GM19193 (cell line): Measurements from ENCODE around the gene CTXN2.

Experiments used
- POLR2A ChIP-seq: IDR thresholded peaks from 4 replicates; pipeline ENCODE4 v1.6.1; 2011; ENCODE audit not compliant: insufficient read depth, insufficient read length; ENCODE audit errors: extremely low read depth

Gene CTXN2

DNA sequence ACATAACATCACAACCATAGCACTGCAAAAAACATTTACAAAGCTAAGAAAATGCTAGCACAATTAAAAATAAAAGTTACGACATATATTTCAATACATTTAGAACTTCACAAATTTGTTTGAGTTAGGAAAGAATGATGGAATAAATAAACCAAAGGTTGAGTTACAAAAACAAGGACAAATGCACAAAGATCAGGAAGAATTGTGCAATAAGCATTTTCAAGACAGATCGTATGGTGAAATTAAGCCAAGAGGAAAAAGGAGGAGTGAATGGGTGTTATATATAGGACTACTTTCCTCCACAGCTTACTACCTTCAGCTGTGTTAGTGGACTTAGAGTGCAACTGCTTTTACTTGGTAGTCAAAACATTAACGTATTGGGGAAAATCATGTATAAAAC lies 5.9 kb upstream of the CTXN2 start:
- no peak for TF ChIP-seq POLR2A

DNA sequence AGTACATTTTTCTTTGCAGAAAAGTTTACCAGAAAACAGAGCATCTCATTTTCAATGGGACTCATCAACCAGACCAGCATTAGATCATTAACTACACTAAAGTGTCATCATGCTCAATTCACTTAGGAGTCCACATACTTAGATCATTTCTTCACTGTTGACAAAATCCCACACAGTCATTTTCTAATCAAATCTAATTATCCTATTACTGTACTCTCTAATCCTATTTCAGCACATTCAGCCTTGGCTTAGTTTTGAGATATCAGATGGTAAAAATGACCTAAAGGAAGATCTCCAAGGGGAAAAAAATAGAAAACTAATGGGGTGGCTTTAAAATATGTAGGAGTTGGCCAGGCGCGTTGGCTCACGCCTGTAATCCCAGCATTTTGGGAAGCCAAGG lies 5.2 kb upstream of the CTXN2 start:
- TF ChIP-seq POLR2A = no peak

DNA sequence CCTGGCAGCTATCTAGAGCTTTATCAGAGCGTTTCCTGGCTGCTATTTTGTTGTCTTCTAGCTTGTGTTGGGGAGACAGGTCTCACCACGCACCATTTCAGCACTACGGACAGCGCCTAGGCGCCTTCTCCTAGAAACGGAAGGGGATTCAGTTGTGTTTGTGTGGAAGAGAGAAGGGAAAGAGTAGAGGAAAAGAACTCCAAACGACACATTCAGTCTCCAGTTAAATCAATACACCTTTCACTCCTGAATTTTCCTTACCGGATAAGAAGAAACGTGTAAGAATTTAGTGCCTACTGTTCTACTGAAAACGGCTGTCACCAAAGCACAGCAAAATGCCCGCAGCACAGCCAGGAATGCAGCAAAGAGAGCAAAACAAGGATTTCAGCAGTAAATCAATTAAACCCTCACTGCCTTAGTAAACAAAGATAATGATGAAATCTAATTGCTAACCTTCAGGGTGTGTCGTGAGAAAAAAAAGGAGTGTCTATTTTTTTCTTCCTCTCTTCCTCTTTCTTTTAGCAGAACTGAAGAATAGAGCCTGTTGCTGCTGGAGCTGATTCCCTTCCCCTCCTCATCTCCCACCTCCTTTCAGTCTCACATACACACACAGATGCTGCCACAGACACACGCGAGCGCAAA lies 412 bp upstream of the CTXN2 start:
- TF ChIP-seq POLR2A = no peak

DNA sequence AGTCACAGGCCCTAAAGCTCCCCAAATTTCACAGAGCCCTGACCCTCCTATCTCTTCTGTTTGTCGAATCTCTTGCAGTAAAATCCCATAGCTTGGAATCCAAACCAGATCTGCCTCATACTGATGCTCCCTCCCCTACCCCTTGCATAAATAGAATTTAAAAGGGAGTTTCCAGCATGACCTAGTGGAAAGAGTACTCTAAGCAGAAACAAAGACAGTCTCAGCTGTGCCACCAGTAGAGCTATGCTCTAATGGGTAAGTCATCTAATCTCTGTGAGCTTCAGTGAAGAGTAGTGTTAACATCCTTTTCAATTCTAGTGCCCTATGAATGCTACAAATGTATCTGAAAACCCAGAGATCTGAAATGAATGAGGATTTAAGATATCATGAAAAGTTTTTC lies 10.6 kb downstream of the CTXN2 start:
- no peak for TF ChIP-seq POLR2A

DNA sequence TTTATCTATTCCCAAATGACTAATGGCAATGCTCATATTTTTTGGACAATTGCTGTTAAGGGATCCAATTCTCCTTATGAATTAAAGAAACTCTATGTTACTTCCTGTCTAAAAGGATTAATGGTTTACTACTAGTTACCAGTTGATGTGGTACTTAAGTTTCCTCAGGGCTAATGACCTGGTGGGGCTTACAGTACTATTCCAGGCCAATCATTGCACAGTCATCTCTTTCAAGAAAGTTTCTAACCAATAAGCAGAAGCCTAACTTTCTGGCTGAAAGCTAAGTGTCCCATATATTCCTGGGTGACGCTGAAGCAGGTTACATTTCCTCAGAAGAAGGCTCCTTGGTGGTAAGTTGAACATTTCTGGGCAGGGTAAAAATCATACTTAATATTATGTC lies 14.5 kb downstream of the CTXN2 start, which contains the start of gene SLC12A1:
Gene SLC12A1 (plus strand): TSS at position 322 of the 400 bp plus-strand sequence. CDS start 1,418 bp downstream, outside the sequence.
- TF ChIP-seq POLR2A = no peak

DNA sequence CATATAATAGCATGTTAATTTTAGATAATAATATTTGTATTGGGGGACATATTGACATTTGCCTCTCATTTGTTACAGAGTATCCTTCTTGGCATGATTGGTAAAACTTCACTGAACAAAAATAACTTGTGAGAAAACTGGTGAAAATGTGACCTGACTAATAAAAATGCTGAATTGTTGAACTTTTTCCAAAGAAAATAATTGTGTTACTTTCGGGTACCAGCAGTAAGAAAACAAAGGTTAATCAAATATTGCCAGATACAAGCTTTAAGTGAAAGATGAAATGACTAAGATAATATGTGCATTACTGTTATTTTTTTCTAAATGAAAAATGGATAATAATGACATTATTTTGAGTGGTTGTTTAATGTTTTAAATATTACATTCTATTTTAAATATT lies 29.8 kb downstream of the CTXN2 start:
- no peak for TF ChIP-seq POLR2A

DNA sequence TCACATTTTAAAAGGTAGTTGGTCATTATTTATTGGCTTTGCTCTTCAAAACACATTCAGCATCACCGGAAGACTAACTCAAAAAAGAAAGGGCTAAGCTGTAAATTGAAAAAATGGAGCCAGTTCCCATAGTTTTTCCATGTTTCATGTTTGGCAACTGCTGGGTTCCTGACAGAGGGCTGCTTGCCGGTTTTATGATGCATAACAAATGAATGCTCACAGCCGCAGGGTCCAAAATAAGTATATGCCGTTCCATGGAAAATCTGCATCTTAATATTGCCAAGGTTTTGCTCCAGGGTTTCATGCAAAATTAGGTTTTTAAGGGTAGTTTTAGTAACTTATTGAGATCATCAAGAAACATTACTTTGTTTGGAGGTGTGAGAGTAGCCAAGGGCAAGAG lies 30.4 kb downstream of the CTXN2 start:
- TF ChIP-seq POLR2A = no peak

DNA sequence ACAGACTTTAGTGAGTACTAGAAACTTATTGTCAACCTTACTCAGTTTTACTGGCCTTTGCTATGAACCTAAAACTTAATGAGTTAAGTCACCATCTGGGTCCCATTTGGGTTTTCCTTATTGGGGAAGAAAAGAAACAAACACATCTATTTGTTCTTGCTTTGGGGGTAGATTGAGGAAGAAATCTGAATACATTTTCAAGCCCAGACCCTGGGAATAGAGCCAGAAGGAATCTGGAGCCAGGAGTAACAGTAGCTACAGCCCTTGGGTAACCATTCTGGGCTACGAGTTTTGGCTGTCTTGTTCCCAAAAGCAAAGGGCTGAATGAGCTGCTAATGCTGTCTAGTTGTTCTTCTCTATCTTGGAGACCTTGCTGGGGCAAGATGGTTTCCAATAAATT lies 31.2 kb downstream of the CTXN2 start:
- TF ChIP-seq POLR2A = no peak

DNA sequence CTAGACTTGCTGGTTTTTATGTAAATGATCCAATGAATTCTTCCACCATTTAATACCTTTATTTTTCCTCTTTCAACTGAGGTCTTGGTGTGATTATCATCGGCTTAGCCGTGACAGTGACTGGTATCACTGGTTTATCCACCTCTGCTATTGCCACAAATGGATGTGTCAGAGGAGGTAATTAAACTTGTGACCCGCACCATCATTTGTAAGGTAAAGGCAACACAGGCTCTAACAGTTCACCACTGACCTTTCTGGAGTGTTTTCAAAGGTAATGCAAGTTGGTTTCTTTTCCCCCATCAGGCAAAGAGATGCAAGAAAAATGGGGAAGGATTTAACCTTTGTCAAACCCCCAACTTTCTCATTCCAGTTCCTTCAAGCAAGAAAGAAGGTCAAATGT lies 34.3 kb downstream of the CTXN2 start:
- no peak for TF ChIP-seq POLR2A

DNA sequence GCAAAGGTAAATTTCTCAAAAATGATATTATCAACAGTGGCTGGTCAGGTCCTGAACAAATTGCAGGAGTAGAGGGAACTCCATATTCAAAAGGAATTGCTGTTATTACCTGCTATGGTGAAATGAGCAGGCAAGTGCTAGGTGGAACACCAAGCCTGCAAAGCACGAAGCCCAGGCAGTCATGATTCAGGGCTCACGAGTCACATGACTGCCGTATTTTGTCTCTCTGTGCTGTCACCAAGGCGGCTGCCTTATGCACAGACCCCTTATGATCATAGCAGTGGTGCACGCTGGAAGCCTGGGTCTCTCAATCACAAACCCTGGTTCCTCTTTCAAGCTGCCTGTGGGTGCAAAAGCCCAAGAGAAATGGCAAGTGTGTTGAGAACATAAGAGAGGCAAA lies 39.0 kb downstream of the CTXN2 start:
- no peak for TF ChIP-seq POLR2A

DNA sequence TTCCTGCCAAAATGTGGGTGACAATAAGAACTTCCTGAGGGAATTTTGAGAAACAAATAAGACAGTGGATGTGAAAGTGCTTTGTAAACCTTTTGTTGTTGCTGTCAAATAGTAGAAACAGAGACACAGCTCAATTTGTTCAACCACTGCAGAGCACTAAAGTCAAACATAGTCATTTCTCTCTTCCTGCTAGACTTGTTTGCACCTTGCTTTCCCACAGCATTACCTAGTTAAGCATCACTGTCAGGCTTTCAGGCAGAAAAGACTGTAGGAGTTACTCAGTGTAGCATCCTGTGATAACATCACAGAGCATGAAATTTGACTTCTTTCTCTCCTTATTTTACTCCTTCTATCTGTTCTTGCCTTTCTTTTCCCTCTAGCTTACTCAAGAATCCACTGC lies 41.8 kb downstream of the CTXN2 start:
- TF ChIP-seq POLR2A = no peak

DNA sequence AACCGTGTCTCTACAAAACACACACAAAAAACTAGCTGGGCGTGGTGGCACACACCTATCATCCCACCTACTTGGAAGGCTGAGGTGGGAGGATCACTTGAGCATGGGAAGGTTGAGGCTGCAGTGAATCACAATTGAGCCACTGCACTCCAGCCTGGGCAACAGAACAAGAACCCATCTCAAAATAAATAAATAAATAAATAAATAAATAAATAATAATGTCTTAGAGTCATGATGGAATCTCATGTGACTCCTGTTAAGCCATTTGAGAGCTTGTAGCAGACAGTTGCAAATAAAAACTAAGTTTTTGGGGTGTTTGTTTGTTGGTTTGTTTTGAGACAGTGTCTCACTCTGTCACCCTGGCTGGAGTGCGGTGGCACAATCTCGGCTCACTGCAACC lies 47.9 kb downstream of the CTXN2 start:
- no peak for TF ChIP-seq POLR2A

DNA sequence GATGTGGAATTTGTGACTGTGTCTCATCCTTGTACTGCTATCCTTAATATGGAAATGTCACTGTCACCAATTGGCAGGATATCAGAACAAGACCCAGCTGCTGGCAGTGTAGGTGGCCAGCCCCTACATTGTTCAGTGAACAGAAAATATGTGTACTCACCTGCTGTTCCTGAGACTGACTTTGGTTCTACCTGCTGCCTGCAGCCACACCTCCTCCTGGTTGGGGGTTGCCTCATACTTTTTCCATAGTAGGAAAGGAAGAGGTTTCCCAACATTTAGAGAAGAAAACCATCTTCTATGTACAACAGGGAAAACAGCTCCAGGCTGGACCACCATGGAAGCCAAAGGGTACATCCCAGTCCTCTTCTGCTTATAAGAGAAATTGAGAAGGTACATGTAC lies 50.5 kb downstream of the CTXN2 start:
- TF ChIP-seq POLR2A = no peak

DNA sequence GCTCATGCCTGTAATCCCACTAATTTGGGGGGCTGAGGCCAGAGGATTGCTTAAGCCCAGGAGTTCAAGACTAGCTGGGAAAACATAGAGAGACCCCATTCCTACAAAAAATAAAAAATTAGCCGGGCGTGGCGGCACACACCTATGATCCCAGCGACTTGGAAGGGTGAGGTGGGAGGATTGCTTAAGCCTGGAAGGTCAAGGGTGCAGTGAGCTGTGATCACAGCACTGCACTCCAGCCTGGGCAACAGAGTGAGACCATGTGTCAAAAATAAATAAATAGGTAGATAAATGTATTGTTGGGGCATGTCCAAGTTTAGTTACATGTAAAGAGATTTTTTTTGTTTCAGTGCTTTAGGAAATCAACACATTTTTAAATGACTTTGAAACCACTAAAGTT lies 51.1 kb downstream of the CTXN2 start:
- TF ChIP-seq POLR2A = no peak

DNA sequence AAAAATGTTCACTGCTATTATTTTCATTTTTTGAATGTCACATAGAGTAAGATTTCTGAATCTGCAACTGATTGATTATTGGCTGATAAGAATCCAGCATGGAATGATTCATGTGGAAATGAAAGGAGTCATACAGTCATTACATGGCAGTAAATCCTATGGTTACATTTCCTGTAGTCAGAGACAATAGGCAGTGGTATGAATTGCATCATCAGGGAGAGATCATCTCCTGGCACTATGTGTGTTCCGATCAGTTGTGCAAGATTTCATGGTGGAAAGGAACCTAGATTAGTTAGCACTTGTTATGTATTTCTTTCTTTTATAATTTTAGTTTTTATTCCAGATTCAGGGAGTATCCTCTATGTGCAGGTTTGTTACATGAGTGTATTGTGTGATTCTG lies 53.5 kb downstream of the CTXN2 start:
- TF ChIP-seq POLR2A = no peak

DNA sequence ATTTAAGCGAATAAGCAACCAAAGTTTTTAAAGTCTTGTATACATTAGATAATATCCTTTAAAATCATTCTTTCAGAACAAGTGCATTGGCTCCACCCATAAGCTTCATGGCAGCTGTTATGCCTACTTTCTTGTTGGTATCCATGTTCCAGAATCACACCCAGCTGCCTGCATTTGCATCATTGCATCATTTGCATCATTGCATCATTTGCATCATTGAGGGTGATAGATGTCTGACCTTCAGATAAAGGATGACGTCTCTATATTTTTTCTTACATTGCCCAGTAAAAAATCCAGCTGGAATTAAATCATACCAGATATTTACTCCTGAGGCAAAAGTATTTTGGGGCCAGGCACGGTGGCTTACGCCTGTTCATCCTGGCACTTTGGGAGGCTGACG lies 56.9 kb downstream of the CTXN2 start:
- TF ChIP-seq POLR2A = no peak

DNA sequence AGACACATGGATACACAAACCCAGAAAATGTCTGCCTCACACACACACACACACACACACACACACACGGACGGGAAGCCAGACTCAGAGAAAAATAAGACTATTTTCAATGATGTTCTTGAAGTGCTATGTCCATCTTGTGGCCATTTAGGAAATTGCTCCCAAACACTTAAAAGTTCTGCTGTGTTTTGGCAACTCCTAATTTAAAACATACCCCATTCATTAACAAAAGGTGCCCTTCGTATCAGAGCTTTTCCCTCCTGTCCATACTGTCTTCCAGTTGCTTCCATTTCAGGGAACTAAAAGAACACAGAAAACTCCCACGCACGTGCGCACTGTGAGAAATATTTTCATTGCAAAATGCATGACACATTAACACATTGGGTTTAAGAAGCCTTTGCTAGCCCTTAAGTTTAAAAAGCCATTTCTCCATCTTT lies 59.2 kb downstream of the CTXN2 start:
- no peak for TF ChIP-seq POLR2A

DNA sequence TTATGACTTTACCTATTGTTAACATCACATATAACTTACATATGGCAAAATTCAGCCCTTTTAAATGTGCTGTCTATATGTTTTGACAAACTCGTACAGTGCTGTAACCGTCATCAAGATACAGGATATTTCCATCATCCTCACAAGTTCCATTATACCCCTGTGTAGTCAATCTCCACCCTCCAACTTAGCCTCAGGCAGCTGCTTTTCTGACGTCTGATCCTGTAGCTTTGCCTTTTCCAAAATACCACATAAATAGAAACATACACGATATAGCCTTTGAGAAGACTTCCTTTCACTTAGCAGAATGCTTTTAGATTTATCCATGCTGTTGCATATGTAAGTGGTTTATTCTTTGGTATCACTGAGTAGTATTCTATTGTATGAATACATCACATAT lies 61.7 kb downstream of the CTXN2 start:
- TF ChIP-seq POLR2A = no peak
